BJ (cell line): ENCODE data around the gene SMIM12. TPM values are rescaled to one million over a fixed set of nuclear protein-coding genes. Genes with fewer than 3 reads are reported as not detected.
A peak's percentile ranks its signal among the peaks of the same experiment; 100 is the strongest.

Source experiments
- CTCF ChIA-PET: fragments of 350-600 bp; formaldehyde crosslinking; extraction: SDS; loops from one replicate; lab custom pipeline; 2021; ENCODE audit warnings: antibody characterized with exemption, inconsistent platforms; lab: Yijun Ruan, JAX
- POLR2A ChIA-PET: fragments of 300-600 bp; sonication (Branson Sonifier 250); formaldehyde crosslinking; extraction: SDS; loops from one replicate; lab custom pipeline; 2021; ENCODE audit warnings: antibody characterized with exemption; lab: Charles Lee
- DNase-seq: peaks from one replicate; pipeline ENCODE4 v3.0.0-alpha.2; 2011; ENCODE audit warnings: low read depth
- H3K27me3 ChIP-seq: 2 replicates; pipeline ENCODE4 v1.6.0; 2011; ENCODE audit warnings: low read length; ENCODE audit not compliant: control insufficient read depth, insufficient read depth
- H3K36me3 ChIP-seq: 2 replicates; pipeline ENCODE4 v1.5.1; 2011; ENCODE audit warnings: low read length; ENCODE audit not compliant: control insufficient read depth, insufficient read depth
- H3K4me3 ChIP-seq: 2 replicates; pipeline ENCODE4 v1.5.1; 2011; ENCODE audit warnings: low read depth, mild to moderate bottlenecking, control low read depth, low read length
- polyA plus RNA-seq: library from polyadenylated mRNA; depleted of rRNA; stranded (reverse); fragments of >200 nt; gene quantifications from 2 replicates; pipeline ENCODE4 v1.2.3, GENCODE V29; 2011
- TF ChIP-seq, protein P1 (sequence below): IDR thresholded peaks from 2 replicates; pipeline ENCODE4 v1.5.1; 2011; ENCODE audit warnings: low read depth, mild to moderate bottlenecking, control low read depth, inconsistent platforms, low read length, moderate library complexity; ENCODE audit not compliant: insufficient read depth

The SMIM12 gene
- polyA plus RNA-seq, 1 experiment, result 44.8 TPM

DNA sequence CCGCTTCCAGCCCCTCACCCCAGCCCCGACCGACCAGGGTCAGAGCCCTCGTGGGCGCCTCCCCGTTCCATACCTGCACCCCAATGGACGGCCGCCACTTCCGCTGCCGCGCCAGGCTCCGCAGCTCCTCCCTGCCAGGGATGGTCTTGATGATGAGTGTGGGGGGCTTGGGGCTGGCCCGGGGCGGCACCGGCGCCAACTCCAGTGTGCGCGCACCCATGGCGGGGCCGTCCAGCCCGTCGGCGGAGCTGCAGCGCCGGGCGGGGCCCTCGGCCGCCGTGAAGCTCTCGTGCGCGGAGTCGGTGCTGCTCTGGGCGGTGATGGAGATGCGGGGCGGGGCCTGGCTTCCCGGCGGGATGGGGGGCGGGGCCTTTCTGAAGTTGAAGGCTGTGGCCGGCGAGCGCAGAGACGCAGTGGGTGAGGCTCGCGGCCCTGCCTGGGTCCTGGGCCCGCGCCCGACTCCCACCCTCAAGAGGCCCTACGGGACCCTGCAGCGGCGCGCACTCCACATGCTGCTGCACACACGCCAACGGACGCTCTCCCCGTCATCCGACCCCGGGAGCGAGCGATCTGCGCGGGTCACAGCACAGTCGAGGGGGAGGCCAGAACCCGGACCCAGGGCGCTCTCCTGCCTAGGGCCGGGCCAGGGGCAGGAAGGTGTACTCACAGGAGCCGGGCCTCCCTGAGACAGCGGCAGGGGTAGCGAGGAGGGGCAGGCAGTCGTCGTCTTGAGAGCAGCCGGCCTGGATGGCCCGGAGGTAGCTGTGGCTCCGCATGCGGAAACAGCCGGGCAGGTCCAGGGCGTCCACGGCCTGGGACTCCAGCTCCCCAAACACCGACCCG is 26.1 kb upstream of the SMIM12 start:
- Histone ChIP-seq H3K27me3 (peaks cover 7% of the 10 kb centered on the region), H3K36me3 (no peaks in the 10 kb centered on the region), H3K4me3 (peak overlapping the region; percentile 37)
- ChIA-PET POLR2A (interaction anchor here (0.6 kb wide), 1 partner anchor 108 kb away, joined by 3 read pairs; no protein-coding TSS in a partner anchor), CTCF (interaction anchor here (1.0 to 1.6 kb wide), 2 partner anchors 19 to 26 kb away, joined by 4 to 6 read pairs; partner anchors contain the start of gene SMIM12)
- DNase-seq, result no peak
- TF ChIP-seq, protein P1, sequence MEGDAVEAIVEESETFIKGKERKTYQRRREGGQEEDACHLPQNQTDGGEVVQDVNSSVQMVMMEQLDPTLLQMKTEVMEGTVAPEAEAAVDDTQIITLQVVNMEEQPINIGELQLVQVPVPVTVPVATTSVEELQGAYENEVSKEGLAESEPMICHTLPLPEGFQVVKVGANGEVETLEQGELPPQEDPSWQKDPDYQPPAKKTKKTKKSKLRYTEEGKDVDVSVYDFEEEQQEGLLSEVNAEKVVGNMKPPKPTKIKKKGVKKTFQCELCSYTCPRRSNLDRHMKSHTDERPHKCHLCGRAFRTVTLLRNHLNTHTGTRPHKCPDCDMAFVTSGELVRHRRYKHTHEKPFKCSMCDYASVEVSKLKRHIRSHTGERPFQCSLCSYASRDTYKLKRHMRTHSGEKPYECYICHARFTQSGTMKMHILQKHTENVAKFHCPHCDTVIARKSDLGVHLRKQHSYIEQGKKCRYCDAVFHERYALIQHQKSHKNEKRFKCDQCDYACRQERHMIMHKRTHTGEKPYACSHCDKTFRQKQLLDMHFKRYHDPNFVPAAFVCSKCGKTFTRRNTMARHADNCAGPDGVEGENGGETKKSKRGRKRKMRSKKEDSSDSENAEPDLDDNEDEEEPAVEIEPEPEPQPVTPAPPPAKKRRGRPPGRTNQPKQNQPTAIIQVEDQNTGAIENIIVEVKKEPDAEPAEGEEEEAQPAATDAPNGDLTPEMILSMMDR, result no peak

GRCh38 chr1:34884961-34885360 is 25.4 kb upstream of the SMIM12 start:
- DNase-seq, result no peak
- Histone ChIP-seq H3K4me3 (no peak overlapping the region), H3K27me3 (peaks cover 9% of the 10 kb centered on the region), H3K36me3 (no peaks in the 10 kb centered on the region)
- CTCF ChIA-PET, result interaction anchor here (1.6 to 2.6 kb wide), 2 partner anchors 18 to 19 kb away, joined by 6 to 12 read pairs; no protein-coding TSS in a partner anchor
- TF ChIP-seq, protein P1, result no peak
- POLR2A ChIA-PET, result no interaction called here

DNA sequence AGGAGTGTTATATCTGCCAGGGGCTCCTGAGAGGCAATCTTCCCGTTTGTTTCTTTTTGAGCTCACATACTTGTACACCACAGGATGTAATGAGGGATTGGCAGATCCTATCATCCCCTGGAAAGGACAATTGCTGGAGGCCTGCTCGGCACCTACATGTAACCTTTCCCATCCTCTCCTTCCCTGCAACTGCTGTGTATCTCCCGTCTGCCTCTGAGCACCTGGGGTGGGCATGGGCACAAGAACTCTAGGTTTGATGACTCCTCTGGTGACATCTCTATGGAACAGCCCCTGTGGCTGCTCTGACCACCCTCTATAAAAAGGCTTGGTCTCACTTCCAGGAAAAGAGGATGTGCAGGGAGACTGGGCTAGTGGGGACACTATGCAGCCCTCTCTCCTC is 25.0 kb upstream of the SMIM12 start:
- TF ChIP-seq, protein P1, result no peak
- CTCF ChIA-PET, result interaction anchor here (1.6 to 2.6 kb wide), 2 partner anchors 18 to 25 kb away, joined by 4 to 12 read pairs; partner anchors contain the start of gene SMIM12

DNA sequence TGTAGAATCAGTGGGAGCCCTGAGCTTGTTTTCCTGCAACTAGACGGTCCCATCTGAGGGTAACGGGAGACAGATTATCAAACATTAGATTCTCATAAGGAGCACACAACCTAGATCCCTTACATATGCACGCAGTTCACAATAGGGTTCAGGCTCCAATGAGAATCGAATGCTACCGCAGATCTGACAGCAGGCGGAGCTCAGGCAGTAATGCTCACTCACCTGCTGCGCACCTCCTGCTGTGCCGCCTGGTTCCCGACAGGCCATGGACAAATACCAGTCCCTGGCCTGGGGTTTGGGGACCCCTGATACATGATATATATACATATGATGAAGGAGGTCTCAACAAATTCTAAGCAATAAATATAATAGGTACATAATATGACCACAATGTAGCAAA is 19.7 kb upstream of the SMIM12 start:
- POLR2A ChIA-PET, result no interaction called here
- H3K36me3 ChIP-seq, result no peaks in the 10 kb centered on the region
- no peak overlapping the region for H3K4me3 ChIP-seq
- peaks cover 12% of the 10 kb centered on the region for H3K27me3 ChIP-seq
- CTCF ChIA-PET, result interaction anchor here (5.9 kb wide), 1 partner anchor 13 kb away, joined by 29 read pairs; no protein-coding TSS in a partner anchor
- no peak for DNase-seq
- TF ChIP-seq, protein P1, result no peak

More for the DNA sequence above, 25.0 kb upstream of the SMIM12 start:
- no peaks in the 10 kb centered on the region for H3K36me3 ChIP-seq
- no peak overlapping the region for H3K4me3 ChIP-seq
- no peak for DNase-seq
- peaks cover 9% of the 10 kb centered on the region for H3K27me3 ChIP-seq
- POLR2A ChIA-PET, result no interaction called here

GRCh38 chr1:34876406-34876805 is 16.9 kb upstream of the SMIM12 start:
- Histone ChIP-seq H3K4me3 (no peak overlapping the region), H3K27me3 (peaks cover 15% of the 10 kb centered on the region), H3K36me3 (no peaks in the 10 kb centered on the region)
- DNase-seq, result no peak
- TF ChIP-seq, protein P1, result no peak
- ChIA-PET POLR2A (no interaction called here), CTCF (interaction anchor here (5.9 kb wide), 1 partner anchor 10 kb away, joined by 29 read pairs; no protein-coding TSS in a partner anchor)
